Measurements from ENCODE around the gene AADACL3.
"Not testable (repeated sequence)": the region's sequence is repeated elsewhere in the genome, so short reads cannot be mapped to it uniquely, and the experiment has no call there.

AADACL3 gene

GRCh38 chr1:12715896-12716437 is at the start of gene AADACL3:
Gene AADACL3 (plus strand): TSS chr1:12716110. CDS start chr1:12716177, 67 bp downstream.
- FAIRE-seq, result no peak
- no peak for TF ChIP-seq CTCF (IDR thresholded peaks at IDR 0.05; ENCODE audit: insufficient read depth, missing control alignments)
- no peak for DNase-seq (ENCODE audit: insufficient read length, low spot score)

- FAIRE-seq (no peak), DNase-seq (ENCODE audit: insufficient read length, low spot score) (no peak)
- no peak for TF ChIP-seq CTCF (IDR thresholded peaks at IDR 0.05; ENCODE audit: insufficient read depth, missing control alignments)
Observed at GRCh38 chr1:12666141-12666735, 49.7 kb upstream of the AADACL3 start.

GRCh38 chr1:12669529-12670068 is 46.3 kb upstream of the AADACL3 start:
- DNase-seq (ENCODE audit: insufficient read length, low spot score) (no peak), FAIRE-seq (no peak)
- TF ChIP-seq CTCF (IDR thresholded peaks at IDR 0.05; ENCODE audit: insufficient read depth, missing control alignments), result no peak

GRCh38 chr1:12674358-12674757 is 41.6 kb upstream of the AADACL3 start:
- FAIRE-seq (no peak), DNase-seq (ENCODE audit: insufficient read length, low spot score) (no peak)
- TF ChIP-seq CTCF (IDR thresholded peaks at IDR 0.05; ENCODE audit: insufficient read depth, missing control alignments), result no peak

- DNase-seq (ENCODE audit: insufficient read length, low spot score); FAIRE-seq: not testable (repeated sequence)
Observed at GRCh38 chr1:12676122-12676521, 39.8 kb upstream of the AADACL3 start.

GRCh38 chr1:12677565-12677964 is 38.3 kb upstream of the AADACL3 start:
- TF ChIP-seq CTCF (IDR thresholded peaks at IDR 0.05; ENCODE audit: insufficient read depth, missing control alignments), result no peak
- DNase-seq (ENCODE audit: insufficient read length, low spot score) (no peak), FAIRE-seq (no peak)

GRCh38 chr1:12678350-12678749 is 37.6 kb upstream of the AADACL3 start:
- no peak for FAIRE-seq
- TF ChIP-seq CTCF (IDR thresholded peaks at IDR 0.05; ENCODE audit: insufficient read depth, missing control alignments), result no peak
- no peak for DNase-seq (ENCODE audit: insufficient read length, low spot score)
